ENCODE measurements around the gene EPB41L4B. TPM values are rescaled to one million over a fixed set of nuclear protein-coding genes. Genes with fewer than 3 reads are reported as not detected.

The EPB41L4B gene
- total RNA-seq: under 0.01 and 0.35 TPM in 2 replicates

DNA sequence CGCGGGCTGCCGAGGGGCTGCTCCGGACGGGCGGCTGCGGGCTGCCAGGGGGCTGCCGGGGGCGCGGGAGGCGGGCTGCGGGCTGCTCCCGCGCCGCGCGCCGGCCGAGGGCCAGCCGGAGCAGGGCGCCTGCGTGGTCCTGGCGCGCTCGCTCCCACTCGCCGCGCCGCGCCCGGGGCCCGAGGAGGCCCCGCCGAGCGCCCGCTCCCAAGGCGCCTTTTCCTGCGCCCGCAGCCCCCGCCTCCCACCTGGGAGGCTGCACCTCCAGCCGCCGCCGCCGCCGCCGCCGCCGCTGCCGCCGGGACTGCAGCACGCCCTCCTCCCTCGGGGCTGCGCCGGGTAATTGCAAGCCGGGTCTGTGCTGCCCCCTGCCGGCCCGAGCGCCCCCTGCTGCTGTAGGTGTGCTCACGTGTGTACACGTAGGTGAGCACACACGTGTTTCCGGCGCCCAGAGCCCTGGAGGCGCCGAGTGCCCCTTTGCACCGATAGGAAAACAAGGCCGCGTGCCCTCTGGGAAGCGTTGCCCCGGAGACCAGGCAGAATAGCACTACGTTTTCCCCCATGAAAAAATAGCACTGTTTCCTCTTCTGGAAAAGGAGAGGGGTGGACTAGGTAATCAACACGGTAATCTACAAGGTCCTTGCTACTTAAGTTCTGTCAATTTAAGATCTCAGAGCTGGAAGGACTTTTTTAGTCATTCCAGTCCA lies at the start of gene EPB41L4B:
EPB41L4B (minus strand) TSS at position 318 of the 707 bp plus-strand sequence. CDS start 613 bp downstream, outside the sequence.

DNA sequence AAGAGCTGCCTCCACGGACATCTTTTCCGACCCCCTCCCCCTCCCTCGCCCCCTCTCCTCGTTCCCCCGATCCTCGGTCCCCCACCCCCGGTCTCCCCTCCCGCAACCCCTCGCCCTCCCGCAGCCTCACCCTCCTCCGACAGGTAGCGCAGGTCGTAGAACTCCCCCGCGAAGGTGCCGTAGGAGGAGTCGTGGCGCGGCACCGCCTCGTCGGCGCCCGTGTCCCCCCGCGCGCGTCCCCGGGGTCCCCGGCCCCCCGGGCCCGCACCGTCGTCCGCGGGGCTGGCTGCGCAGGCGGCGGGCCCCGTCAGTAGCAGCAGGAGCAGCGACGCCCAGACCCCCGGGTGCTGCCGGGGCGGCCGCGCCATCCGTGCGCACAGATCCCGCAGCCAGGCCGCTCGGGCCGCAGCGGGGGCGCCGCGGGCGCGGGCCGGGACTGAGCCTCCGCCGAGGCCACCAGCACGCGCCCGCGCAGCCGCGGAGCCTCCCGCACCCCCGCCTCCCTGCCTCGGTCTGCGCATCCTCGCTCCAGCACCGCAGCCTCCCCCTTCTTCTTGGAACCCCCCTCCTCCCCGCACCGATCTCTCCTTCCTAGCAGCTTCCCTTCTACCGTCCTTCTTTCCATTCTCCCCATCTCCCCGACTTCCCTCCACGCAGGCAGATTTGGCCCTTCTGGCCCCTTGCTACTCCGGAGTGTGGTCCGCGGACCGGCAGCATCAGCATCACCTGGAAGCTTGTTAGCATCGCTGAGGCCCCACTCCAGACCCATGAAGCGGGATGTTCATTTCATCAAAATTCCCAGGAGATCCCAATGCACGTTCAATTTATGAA lies 153.9 kb downstream of the EPB41L4B start, which contains the start of gene FRRS1L:
FRRS1L (minus strand) TSS at position 479 of the 831 bp plus-strand sequence; CDS start at position 368, 111 bp downstream.

Other genes with a start within 250 kb of the EPB41L4B start
- 24.6 and 38.5 TPM in 2 replicates for gene TMEM245, start 201.1 kb downstream of the EPB41L4B start, total RNA-seq
- 0.35 and 1.2 TPM in 2 replicates for gene FRRS1L, start 153.8 kb downstream of the EPB41L4B start, total RNA-seq
- gene PTPN3, start 177.2 kb upstream of the EPB41L4B start, total RNA-seq: 0.23 and 7.1 TPM in 2 replicates

All from pericardium fibroblast (primary cell).